Fibroblast of the aortic adventitia (primary cell): ENCODE measurements around the gene SOD2. TPM values are rescaled to one million over a fixed set of nuclear protein-coding genes. Genes with fewer than 3 reads are reported as not detected.
A peak's percentile ranks its signal among the peaks of the same experiment; 100 is the strongest.

Experiments
- DNase-seq: peaks from one replicate; pipeline ENCODE4 v3.0.0-alpha.2; 2010; ENCODE audit warnings: low read depth
- H3K4me3 ChIP-seq: 2 replicates; pipeline ENCODE4 v1.5.1; 2011; ENCODE audit warnings: low read depth, mild to moderate bottlenecking, control low read depth, low read length, moderate library complexity
- total RNA-seq: library from RNA; depleted of rRNA; stranded (reverse); fragments of >200 nt; gene quantifications from 2 replicates; pipeline ENCODE4 v1.2.3, GENCODE V29; 2012; ENCODE audit warnings: low replicate concordance
- TF ChIP-seq, protein P1 (sequence below): IDR thresholded peaks from 2 replicates; pipeline ENCODE4 v1.5.1; 2011; ENCODE audit warnings: mild to moderate bottlenecking, low read length, control low read depth, inconsistent platforms; ENCODE audit not compliant: insufficient read depth

SOD2 gene
- total RNA-seq, 1 donor = 184 TPM

DNA sequence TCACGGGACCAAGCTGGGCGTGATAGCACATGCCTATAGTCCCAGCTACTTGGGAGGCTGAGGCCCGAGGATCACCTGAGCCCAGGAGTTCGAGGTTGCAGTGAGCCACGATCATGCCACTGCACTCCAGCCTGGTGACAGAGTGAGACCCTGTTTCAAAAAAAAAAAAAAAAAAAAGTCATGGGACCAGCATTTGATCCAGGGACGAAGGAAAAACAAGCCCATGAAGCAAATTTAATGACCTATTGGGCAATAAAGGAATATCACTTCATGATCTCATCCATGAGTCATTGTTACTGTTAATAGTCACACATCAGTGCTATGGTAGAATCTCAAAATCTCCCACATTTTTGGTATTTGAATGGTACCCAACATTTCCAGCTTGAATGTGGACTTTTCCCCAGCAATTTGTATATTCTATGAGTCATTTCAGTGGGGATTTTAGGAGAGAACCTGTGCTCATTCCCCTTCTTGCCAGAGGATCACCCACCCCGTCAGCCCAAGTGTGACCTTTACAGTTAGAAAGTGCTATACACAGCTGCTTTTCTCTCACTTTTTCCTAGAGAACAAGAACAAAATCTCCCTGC is 8.5 kb upstream of the SOD2 start:
- no peak overlapping the region for H3K4me3 ChIP-seq
- TF ChIP-seq, protein P1, sequence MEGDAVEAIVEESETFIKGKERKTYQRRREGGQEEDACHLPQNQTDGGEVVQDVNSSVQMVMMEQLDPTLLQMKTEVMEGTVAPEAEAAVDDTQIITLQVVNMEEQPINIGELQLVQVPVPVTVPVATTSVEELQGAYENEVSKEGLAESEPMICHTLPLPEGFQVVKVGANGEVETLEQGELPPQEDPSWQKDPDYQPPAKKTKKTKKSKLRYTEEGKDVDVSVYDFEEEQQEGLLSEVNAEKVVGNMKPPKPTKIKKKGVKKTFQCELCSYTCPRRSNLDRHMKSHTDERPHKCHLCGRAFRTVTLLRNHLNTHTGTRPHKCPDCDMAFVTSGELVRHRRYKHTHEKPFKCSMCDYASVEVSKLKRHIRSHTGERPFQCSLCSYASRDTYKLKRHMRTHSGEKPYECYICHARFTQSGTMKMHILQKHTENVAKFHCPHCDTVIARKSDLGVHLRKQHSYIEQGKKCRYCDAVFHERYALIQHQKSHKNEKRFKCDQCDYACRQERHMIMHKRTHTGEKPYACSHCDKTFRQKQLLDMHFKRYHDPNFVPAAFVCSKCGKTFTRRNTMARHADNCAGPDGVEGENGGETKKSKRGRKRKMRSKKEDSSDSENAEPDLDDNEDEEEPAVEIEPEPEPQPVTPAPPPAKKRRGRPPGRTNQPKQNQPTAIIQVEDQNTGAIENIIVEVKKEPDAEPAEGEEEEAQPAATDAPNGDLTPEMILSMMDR = no peak
- DNase-seq = peak; percentile 96

DNA sequence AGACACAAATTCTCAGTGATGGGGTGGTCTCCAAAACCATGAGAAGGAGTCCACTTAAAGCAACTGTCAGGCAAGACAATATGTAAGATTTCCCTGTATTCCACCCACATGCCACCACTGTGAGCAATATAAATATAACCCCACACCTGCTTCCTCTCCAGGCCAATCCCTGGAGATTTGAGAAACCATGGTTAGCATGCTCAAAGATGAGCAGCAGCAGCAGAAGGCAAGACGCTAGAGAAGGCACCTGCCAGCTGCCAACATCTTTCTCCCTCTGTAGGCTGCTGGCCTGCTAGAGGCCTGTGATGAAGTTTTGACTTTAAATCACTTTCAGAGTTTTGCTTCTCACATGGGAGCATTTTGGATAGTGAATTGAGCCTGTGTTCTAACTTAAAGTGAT is 7.9 kb upstream of the SOD2 start:
- TF ChIP-seq, protein P1 = no peak
- DNase-seq = no peak
- no peak overlapping the region for H3K4me3 ChIP-seq

DNA sequence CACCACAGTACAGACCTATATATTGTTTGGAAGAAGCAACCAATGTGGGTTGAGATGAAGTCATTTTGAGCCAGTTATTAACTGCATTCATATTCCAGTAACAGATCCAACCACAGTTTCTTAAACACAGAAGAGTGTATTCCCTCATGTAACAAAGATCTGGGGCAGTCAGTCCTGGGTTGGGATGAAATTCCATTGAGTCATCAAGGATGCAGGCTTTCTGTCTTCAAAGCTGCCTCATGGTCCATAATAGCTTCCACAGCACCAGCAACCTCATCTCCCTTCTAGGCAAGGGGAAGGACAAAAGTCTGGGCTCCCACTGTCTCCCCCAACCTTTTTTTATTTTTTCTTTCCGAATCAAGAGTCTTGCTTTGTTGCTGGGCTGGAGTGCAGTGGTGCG is 2.9 kb upstream of the SOD2 start:
- H3K4me3 ChIP-seq = no peak overlapping the region
- no peak for DNase-seq
- TF ChIP-seq, protein P1 = no peak

DNA sequence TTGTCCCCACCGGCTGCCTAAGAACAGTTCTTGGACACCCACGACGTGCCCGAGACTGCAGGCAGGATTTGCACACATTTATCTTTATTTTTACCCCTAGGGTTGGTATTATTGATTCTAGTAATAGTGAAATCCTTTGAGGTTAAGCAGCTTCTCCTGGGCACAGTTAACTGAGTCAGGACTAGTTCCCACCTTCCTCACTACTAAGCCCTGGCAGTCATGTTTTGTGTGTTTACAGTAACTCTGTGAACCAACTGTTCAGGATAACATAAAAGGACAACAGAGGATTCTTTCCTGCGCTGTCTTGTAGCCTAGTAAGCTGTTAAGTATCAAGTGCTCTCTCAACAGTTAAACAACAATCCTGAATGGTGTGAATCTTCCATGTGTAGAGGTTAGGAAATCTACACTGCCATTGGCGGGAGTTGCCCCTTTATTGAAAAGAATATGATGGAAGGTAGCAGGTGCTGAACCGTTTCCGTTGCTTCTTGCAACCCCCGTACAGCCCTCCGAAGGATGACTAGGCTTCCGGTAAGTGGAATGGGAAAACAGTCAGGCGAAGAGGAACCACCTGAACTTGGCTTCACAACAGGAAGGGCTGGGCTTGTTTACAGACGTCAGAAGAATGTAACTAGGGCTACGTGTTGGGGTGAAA is 979 bp upstream of the SOD2 start:
- no peak for DNase-seq
- peak overlapping the region; percentile 95 for H3K4me3 ChIP-seq
- TF ChIP-seq, protein P1 = no peak

DNA sequence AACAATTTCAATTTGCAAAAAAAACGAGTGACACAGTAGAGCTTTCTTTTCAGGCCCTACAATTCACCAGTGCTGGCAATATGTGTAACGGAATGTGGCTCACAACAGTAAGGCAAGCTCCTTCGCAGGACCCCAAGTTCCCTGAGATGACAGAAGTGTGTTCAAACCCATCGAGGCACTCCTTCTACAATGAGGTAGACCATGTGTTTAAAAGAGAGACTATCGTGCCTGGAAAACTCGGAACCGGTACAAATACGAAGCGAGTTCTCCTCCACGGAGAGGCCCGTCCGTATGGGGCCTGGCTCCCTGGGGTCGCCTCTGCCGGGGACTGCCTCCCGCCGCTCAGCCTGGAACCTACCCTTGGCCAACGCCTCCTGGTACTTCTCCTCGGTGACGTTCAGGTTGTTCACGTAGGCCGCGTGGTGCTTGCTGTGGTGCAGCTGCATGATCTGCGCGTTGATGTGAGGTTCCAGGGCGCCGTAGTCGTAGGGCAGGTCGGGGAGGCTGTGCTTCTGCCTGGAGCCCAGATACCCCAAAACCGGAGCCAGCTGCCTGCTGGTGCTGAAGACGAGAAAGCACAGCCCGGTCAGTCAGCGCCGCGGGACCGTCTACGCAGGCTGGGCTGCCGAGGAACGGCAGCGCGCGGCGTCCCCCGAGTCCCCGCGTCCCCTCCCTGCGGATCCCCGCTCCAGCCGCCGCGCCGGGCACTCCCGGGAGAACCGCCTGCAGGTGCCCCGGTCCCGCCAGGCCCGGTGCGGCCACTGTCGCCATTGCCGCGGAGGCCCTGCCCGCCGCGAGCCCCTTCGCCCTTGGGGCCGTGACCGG is 526 bp downstream of the SOD2 start:
- H3K4me3 ChIP-seq = peak overlapping the region; percentile 95
- peak; percentile 47 for DNase-seq
- TF ChIP-seq, protein P1 = no peak

DNA sequence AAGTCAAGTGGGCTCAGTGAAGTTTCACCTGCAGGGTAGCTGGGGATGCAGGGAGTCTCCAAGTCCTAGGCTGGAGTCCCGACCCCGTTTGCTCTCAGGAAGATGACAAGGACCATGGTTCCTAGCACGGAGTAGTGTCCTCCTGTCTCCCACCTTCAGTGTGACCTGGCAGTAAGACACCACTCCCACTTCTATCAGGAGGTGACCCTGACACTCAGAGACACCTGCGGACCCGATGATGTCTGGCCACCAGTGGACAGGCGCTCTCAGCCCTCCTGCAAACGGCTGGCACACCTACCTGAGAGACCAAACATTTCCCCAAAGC is 1.1 kb downstream of the SOD2 start:
- TF ChIP-seq, protein P1 = no peak
- peak overlapping the region; percentile 95 for H3K4me3 ChIP-seq
- DNase-seq = no peak
